K562 (cell line): Measurements from ENCODE around the gene MAL. TPM values are rescaled to one million over a fixed set of nuclear protein-coding genes. Genes with fewer than 3 reads are reported as not detected.

ENCODE experiments used
- ATAC-seq: fragments of 200-7000 bp; cut with Tn5 transposase; 3 replicates; pipeline ENCODE4 v1.9.1; 2020; ENCODE audit warnings: moderate library complexity
- BruUV-seq: library from RNA; stranded (reverse); fragments of 400-500 nt; replicated peaks from 2 replicates; lab custom pipeline; 2021; lab: Mats Ljungman, UMichigan
- CTCF ChIA-PET: fragments of 300-600 bp; formaldehyde crosslinking; extraction: SDS; loops from one replicate; lab custom pipeline; 2021; ENCODE audit warnings: low intra/inter-chr PET ratio; lab: Yijun Ruan, JAX
- POLR2A ChIA-PET: fragments of 300-600, 350-650 bp; sonication (Branson Sonifier 250); formaldehyde crosslinking; extraction: SDS; loops from one replicate; lab custom pipeline; 2021; ENCODE audit warnings: antibody characterized with exemption, inconsistent platforms; lab: Yijun Ruan, JAX
- DNase-seq, 4 experiments: peaks; one replicate each; pipeline versions ENCODE4 v3.0.0 to v3.0.0-alpha.2; 2011 to 2018; ENCODE audit warnings: low spot score in 3 of 4, mixed read lengths in 3 of 4; ENCODE audit errors: extremely low read depth in 1 of 4
- FAIRE-seq: peaks from 2 replicates; lab custom pipeline; 2011; peaks lifted over from hg19 to GRCh38; lab: Jason Lieb, UNC
- H2AFZ ChIP-seq: 2 replicates; pipeline ENCODE4 v1.6.0; 2011; ENCODE audit warnings: low read depth, low read length, control low read depth, inconsistent platforms
- H3K27ac ChIP-seq: fragments of 200-600 bp; 3 replicates; pipeline ENCODE4 v1.8.0; 2011; ENCODE audit warnings: low read depth, mild to moderate bottlenecking, control low read depth, inconsistent platforms, low read length, moderate library complexity, mixed read lengths; ENCODE audit errors: extremely low read depth
- H3K27me3 ChIP-seq, 2 experiments: fragments of 300-600 bp in 1 of 2; 2 replicates in 1 of 2; 3 replicates in 1 of 2; pipeline versions ENCODE4 v1.6.0 to v1.8.0; 2011; ENCODE audit warnings: inconsistent platforms in 2 of 2, low read length in 2 of 2, mild to moderate bottlenecking in 1 of 2, mixed read lengths in 1 of 2, moderate library complexity in 1 of 2; ENCODE audit not compliant: control insufficient read depth in 2 of 2, insufficient read depth in 2 of 2
- H3K36me3 ChIP-seq: fragments of 300-600 bp; 3 replicates; pipeline ENCODE4 v1.8.0; 2011; ENCODE audit warnings: mild to moderate bottlenecking, low read length, inconsistent platforms; ENCODE audit not compliant: control insufficient read depth, insufficient read depth
- H3K4me1 ChIP-seq, 2 experiments: fragments of 200-600 bp in 1 of 2; replicated peaks in 1 of 2; 2 replicates in 1 of 2; 3 replicates in 1 of 2; pipeline versions ENCODE4 v1.5.1 to v1.8.0; 2011; ENCODE audit warnings: inconsistent platforms in 2 of 2, low read length in 2 of 2, mild to moderate bottlenecking in 1 of 2, mixed read lengths in 1 of 2, moderate library complexity in 1 of 2; ENCODE audit not compliant: control insufficient read depth in 2 of 2, insufficient read depth in 2 of 2
- H3K4me2 ChIP-seq: 2 replicates; pipeline ENCODE4 v1.6.1; 2011; ENCODE audit warnings: low read length, control low read depth, inconsistent platforms, mixed read lengths; ENCODE audit not compliant: insufficient read depth
- H3K4me3 ChIP-seq: fragments of 200-600 bp; sonication (generic), shearing (Covaris generic); 2 replicates; pipeline ENCODE4 v1.5.1; 2016; ENCODE audit warnings: control low read depth, inconsistent platforms
- H3K79me2 ChIP-seq: fragments of 200-600 bp; 3 replicates; pipeline ENCODE4 v1.8.0; 2011; ENCODE audit warnings: low read length, inconsistent platforms; ENCODE audit not compliant: control insufficient read depth, insufficient read depth
- H3K9ac ChIP-seq, 2 experiments: 2 replicates each; pipeline versions ENCODE4 v1.6.0 to v1.6.1; 2011; ENCODE audit warnings: low read depth in 2 of 2, low read length in 2 of 2, control low read depth in 1 of 2, inconsistent platforms in 1 of 2, mild to moderate bottlenecking in 1 of 2, mixed read lengths in 1 of 2; ENCODE audit not compliant: insufficient read depth in 1 of 2
- H3K9me1 ChIP-seq: one replicate; pipeline ENCODE4 v1.6.0; 2011; ENCODE audit warnings: inconsistent platforms, mild to moderate bottlenecking, low read length, moderate library complexity; ENCODE audit not compliant: control insufficient read depth, insufficient read depth
- H3K9me3 ChIP-seq: replicated peaks from 2 replicates; pipeline ENCODE4 v1.5.1; 2011; ENCODE audit warnings: low read depth, low read length, inconsistent platforms; ENCODE audit not compliant: control insufficient read depth, insufficient read depth
- H4K20me1 ChIP-seq: replicated peaks from 2 replicates; pipeline ENCODE4 v1.6.1; 2011; ENCODE audit warnings: low read length, inconsistent platforms, mixed read lengths; ENCODE audit not compliant: control insufficient read depth, insufficient read depth
- MYC ChIP-seq, 2 experiments: fragments of 250-450 bp in 1 of 2; sonication (Bioruptor Pico) in 1 of 2; IDR thresholded peaks; 2 replicates each; pipeline versions ENCODE4 v1.5.1 to v1.6.1; 2012 to 2021; ENCODE audit warnings: low read depth in 2 of 2, borderline replicate concordance in 1 of 2, improper control_type of control experiment in 1 of 2, low read length in 1 of 2, mild to moderate bottlenecking in 1 of 2, moderate library complexity in 1 of 2
- ZNF184 ChIP-seq: sonication (generic); formaldehyde crosslinking; IDR thresholded peaks from 2 replicates; pipeline ENCODE4 v1.5.0; 2020; ENCODE audit warnings: missing genetic modification reagents
- ZNF551 ChIP-seq: fragments of 250-450 bp; sonication (Bioruptor Pico); IDR thresholded peaks from 2 replicates; pipeline ENCODE4 v1.5.0; 2021; ENCODE audit warnings: mild to moderate bottlenecking, moderate library complexity
- ZNF699 ChIP-seq: fragments of 250-450 bp; sonication (Bioruptor Pico); IDR thresholded peaks from 2 replicates; pipeline ENCODE4 v1.8.0; 2021; ENCODE audit warnings: mild to moderate bottlenecking, moderate library complexity; ENCODE audit not compliant: insufficient replicate concordance
- WGBS: fragments of 100-300 bp; shearing (Covaris generic); methylation state at CpG from one replicate; pipeline ENCODE4 v1.1.6; 2016; ENCODE audit warnings: low coverage, mixed read lengths; ENCODE audit not compliant: insufficient coverage; ENCODE audit errors: missing lambda C conversion rate; 5-methylcytosine and 5-hydroxymethylcytosine counted together
- in situ Hi-C: fragments of 300-500 bp; cut with MboI; formaldehyde crosslinking; loops from 4 replicates; pipeline ENCODE4 v1.15.0; 2018; ENCODE audit warnings: inconsistent platforms, mixed read lengths
- intact Hi-C: fragments of 100-400 bp; cut with micrococcal nuclease; formaldehyde crosslinking; loops from 2 replicates; pipeline ENCODE4 v1.14.2; 2022
- polyA plus RNA-seq, 8 experiments: library from polyadenylated mRNA; depleted of rRNA in 4 of 8; stranded (reverse) in 5 of 8; unstranded in 3 of 8; fragments of >200 nt; fragmentation: Nextera tagmentation in 2 of 8; fragmentation: Illumina TruSeq in 1 of 8; extraction: Ambion mirVana in 2 of 8; extraction: Trizol in 1 of 8; gene quantifications; 2 replicates each; pipeline versions ENCODE4 v1.2.1 to v1.2.3, GENCODE V29; 2011 to 2014; ENCODE audit warnings: inconsistent platforms in 1 of 8, missing spikeins in 1 of 8
- total RNA-seq, 7 experiments: library from RNA; depleted of rRNA in 6 of 7; stranded (reverse); fragments of >200 nt in 6 of 7; fragmentation: Illumina TruSeq in 2 of 7; extraction: Trizol in 2 of 7; gene quantifications; 2 replicates each; pipeline versions ENCODE4 v1.2.1 to v1.2.3, GENCODE V29; 2011 to 2021; ENCODE audit warnings: low replicate concordance in 1 of 7
- TF ChIP-seq, protein P1 (sequence below): sonication (generic); formaldehyde crosslinking; IDR thresholded peaks from 2 replicates; pipeline ENCODE4 v1.8.0; 2022; ENCODE audit warnings: mild to moderate bottlenecking, missing genetic modification reagents

Gene MAL
- total and polyA plus RNA-seq, 9 of the 15 experiments (the other 6 are each of a cell fraction or from before 2014, with no cell fraction given): not detected

DNA sequence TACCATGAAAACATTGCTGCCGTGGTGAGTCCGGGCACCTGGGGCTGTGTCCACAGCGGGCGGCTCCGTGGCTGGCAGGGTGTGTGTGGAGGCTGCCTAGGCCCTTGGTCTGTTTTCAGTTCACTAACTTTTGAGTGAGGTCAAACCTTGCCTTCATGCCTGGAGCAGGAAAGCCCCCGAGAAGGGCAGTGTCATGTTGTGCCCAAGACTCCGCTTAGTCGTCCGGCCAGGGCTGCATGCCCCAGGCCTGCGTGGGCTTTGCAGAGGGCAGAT is 24.1 kb downstream of the MAL start (continued):
- TF ChIP-seq MYC (IDR thresholded peaks at IDR 0.05; ENCODE audit: low read depth, low read length): no peak
- TF ChIP-seq MYC (CRISPR knock-in tag; IDR thresholded peaks at IDR 0.05; ENCODE audit: borderline replicate concordance, low read depth): no peak
- TF ChIP-seq ZNF184 (CRISPR knock-in tag): no peak
- no peak for TF ChIP-seq ZNF699 (CRISPR knock-in tag)

DNA sequence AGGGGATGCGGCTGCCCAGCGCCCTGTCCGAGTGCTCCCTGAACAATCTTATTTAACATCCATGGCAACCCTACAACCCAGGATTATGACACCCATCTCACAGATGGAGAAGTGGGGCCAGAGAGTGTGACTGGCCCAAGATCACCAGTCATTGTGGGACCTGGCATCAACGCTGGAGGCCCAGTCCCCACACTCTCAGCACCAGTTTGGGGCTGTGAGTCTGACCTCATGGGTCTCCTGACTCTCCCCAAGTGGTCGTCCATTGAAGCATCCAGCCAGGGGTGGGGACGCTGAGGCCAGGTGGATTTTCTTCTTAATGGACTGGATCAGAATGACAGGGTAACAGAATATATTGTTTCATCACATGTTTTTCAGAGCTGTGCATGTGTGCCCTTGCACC is 24.5 kb downstream of the MAL start:
- CTCF ChIA-PET: no interaction called here
- TF ChIP-seq ZNF551 (CRISPR knock-in tag): no peak
- TF ChIP-seq, protein P1, sequence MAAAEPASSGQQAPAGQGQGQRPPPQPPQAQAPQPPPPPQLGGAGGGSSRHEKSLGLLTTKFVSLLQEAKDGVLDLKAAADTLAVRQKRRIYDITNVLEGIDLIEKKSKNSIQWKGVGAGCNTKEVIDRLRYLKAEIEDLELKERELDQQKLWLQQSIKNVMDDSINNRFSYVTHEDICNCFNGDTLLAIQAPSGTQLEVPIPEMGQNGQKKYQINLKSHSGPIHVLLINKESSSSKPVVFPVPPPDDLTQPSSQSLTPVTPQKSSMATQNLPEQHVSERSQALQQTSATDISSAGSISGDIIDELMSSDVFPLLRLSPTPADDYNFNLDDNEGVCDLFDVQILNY: no peak
- Histone ChIP-seq H3K9ac (no peak overlapping the region; a peak in 1 of 4 replicates), H3K9me3 (no peaks in the 10 kb centered on the region), H3K9me1 (no peaks in the 10 kb centered on the region), H3K4me1 (no peaks in the 10 kb centered on the region), H3K4me2 (no peak overlapping the region), H3K27ac (no peak overlapping the region), H3K79me2 (no peaks in the 10 kb centered on the region), H3K4me3 (no peak overlapping the region), H3K36me3 (no peaks in the 10 kb centered on the region), H3K27me3 (peaks cover 0 to 62% of the 10 kb centered on the region in 2 experiments; a peak in 3 of 5 replicates), H2AFZ (no peak overlapping the region), H4K20me1 (no peaks in the 10 kb centered on the region; the same call in 1 of the 2 replicates)
- BruUV-seq: no TSS peak
- no peak for ATAC-seq
- no peak for DNase-seq
- intact Hi-C loops (no loop called here), in situ Hi-C loops (no loop called here)
- FAIRE-seq: no peak
- 0% methylated on average over 3 of the region's 6 CpGs for WGBS
- POLR2A ChIA-PET: no interaction called here
